Measurements from ENCODE around the gene CHRDL2. TPM values are rescaled to one million over a fixed set of nuclear protein-coding genes. Genes with fewer than 3 reads are reported as not detected.

The CHRDL2 gene
- total and polyA plus RNA-seq, 2 of the 13 experiments (the other 11 are each of a cell fraction or from before 2014, with no cell fraction given): 0.04 TPM; not detected in 1

DNA sequence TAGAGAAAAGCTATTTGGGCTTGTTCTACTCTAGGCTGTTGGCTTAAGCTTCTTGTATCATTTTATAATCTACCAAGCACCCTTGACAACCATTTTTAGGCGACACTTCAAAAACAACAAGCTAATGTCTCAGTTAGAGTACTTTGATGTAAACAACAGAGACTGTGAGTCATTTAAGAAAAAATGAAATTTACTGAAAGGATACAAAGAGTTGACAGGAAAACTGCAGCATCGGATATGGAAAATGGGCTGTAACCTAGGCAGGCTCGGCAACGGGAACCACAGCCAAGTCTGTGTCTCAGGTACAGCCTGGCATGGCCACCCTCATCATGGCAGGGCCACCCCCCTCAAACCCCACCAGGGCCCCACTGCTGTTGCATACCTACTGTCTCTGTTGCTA is 13.1 kb upstream of the CHRDL2 start:
- intact Hi-C loops (cut with micrococcal nuclease; ENCODE audit: unreplicated experiment): loop anchor here (10.0 kb wide), 2 partner anchors 129 to 131 kb away; no protein-coding TSS in a partner anchor
- CTCF ChIA-PET (ENCODE audit: low intra/inter-chr PET ratio, low total read pairs): no interaction called here

More for the DNA sequence above, 13.1 kb upstream of the CHRDL2 start:
- Histone ChIP-seq H3K9me3 (ENCODE audit: low read length) (no peaks in the 10 kb centered on the region), H3K27ac (ENCODE audit: extremely low read length, insufficient read depth, low read length) (no peak overlapping the region), H3K27me3 (ENCODE audit: control insufficient read depth in 1 of 2, insufficient read depth in 2 of 2, low read length in 2 of 2) (no peaks in the 10 kb centered on the region), H3K9ac (ENCODE audit: insufficient read depth, low read depth, low read length) (no peak overlapping the region), H2AFZ (ENCODE audit: low read length) (no peak overlapping the region), H3K4me2 (ENCODE audit: low read depth, low read length) (no peak overlapping the region), H3K4me3 (replicated peaks in 1 of 3; ENCODE audit: insufficient read depth in 1 of 3, low read depth in 2 of 3, low read length in 3 of 3) (no peak overlapping the region), H4K20me1 (ENCODE audit: insufficient read depth, low read length) (no peaks in the 10 kb centered on the region), H3K4me1 (ENCODE audit: insufficient read depth, low read length) (peaks cover 34% of the 10 kb centered on the region), H3K36me3 (replicated peaks in 1 of 2; ENCODE audit: control insufficient read depth in 1 of 2, insufficient read depth in 2 of 2, low read length in 2 of 2) (no peaks in the 10 kb centered on the region), H3K79me2 (ENCODE audit: insufficient read depth, low read length) (peaks cover 2% of the 10 kb centered on the region)
- ATAC-seq (no peak), DNase-seq (ENCODE audit: low spot score) (no peak), FAIRE-seq (no peak)
- 25% methylated on average over 4 of the region's 4 CpGs for WGBS (ENCODE audit: low lambda C conversion rate)
- in situ Hi-C loops (cut with HindIII; ENCODE audit: extremely low pct_ligation_motif_present, low pct_unique_long_range_greater_than_20kb): no loop called here
- BruUV-seq (replicated peaks): no TSS peak
- POLR2A ChIA-PET: no interaction called here
- TF ChIP-seq DR1 (CRISPR knock-in tag; IDR thresholded peaks at IDR 0.05) (no peak), ZFP62 (CRISPR knock-in tag; IDR thresholded peaks at IDR 0.05) (no peak), SRY (CRISPR knock-in tag; IDR thresholded peaks at IDR 0.05) (no peak), LCORL (IDR thresholded peaks at IDR 0.05) (no peak), LCORL (CRISPR knock-in tag; IDR thresholded peaks at IDR 0.05) (no peak), SNRNP70 (IDR thresholded peaks at IDR 0.05; ENCODE audit: low read depth, low read length) (no peak), XBP1 (CRISPR knock-in tag; IDR thresholded peaks at IDR 0.05) (no peak), ZFY (CRISPR knock-in tag; IDR thresholded peaks at IDR 0.05) (no peak), BCL6 (CRISPR knock-in tag; IDR thresholded peaks at IDR 0.05) (no peak), MLLT10 (CRISPR knock-in tag; IDR thresholded peaks at IDR 0.05) (no peak), FOXO1 (CRISPR knock-in tag; IDR thresholded peaks at IDR 0.05) (no peak), ZNF430 (CRISPR knock-in tag; IDR thresholded peaks at IDR 0.05) (no peak), ZSCAN12 (CRISPR knock-in tag; IDR thresholded peaks at IDR 0.05) (no peak)
- TF ChIP-seq, protein P1, sequence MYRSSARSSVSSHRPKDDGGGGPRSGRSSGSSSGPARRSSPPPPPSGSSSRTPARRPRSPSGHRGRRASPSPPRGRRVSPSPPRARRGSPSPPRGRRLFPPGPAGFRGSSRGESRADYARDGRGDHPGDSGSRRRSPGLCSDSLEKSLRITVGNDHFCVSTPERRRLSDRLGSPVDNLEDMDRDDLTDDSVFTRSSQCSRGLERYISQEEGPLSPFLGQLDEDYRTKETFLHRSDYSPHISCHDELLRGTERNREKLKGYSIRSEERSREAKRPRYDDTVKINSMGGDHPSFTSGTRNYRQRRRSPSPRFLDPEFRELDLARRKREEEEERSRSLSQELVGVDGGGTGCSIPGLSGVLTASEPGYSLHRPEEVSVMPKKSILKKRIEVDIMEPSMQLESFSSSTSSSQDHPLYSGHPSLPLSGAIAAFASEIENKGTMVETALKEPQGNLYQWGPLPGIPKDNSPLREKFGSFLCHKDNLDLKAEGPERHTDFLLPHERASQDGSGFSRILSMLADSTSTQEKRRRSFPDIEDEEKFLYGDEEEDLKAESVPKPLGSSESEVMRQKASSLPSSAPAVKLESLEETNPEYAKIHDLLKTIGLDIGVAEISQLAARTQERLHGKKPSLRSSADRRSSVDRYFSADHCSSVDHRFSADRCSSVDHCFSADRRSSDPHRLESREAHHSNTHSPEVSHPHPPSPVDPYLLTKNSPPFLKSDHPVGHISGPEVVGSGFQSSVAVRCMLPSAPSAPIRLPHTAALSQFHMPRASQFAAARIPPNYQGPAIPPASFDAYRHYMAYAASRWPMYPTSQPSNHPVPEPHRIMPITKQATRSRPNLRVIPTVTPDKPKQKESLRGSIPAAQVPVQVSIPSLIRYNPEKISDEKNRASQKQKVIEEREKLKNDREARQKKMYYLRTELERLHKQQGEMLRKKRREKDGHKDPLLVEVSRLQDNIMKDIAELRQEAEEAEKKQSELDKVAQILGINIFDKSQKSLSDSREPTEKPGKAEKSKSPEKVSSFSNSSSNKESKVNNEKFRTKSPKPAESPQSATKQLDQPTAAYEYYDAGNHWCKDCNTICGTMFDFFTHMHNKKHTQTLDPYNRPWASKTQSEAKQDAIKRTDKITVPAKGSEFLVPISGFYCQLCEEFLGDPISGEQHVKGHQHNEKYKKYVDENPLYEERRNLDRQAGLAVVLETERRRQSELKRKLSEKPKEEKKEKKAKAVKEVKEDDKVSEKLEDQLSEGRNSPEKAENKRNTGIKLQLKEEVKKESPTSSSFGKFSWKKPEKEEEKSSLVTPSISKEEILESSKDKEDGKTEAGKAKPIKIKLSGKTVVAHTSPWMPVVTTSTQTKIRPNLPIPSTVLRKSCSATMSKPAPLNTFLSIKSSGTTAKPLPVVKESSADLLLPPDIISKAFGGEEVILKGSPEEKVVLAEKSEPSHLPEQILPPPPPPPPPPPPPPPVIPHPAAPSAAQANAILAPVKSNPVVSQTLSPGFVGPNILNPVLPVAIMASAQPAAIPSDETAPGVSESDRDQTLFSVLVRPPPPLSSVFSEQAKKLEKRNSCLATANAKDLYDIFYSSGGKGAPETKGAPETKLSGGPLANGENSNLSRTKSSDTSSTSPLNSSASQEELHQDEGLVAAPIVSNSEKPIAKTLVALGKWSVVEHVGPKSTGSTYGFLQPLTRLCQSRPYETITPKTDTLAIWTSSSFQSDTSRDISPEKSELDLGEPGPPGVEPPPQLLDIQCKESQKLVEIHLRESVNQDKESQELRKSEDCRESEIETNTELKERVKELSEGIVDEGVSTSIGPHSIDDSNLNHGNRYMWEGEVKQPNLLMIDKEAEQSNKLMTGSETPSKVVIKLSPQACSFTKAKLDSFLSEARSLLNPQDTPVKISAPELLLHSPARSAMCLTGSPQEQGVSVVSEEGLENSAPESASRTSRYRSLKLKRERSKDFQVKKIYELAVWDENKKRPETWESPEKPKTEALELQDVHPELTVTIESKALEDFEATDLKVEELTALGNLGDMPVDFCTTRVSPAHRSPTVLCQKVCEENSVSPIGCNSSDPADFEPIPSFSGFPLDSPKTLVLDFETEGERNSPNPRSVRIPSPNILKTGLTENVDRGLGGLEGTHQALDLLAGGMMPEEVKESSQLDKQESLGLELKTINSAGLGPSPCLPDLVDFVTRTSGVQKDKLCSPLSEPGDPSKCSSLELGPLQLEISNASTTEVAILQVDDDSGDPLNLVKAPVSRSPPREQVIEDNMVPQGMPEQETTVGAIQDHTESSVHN (CRISPR knock-in tag; IDR thresholded peaks at IDR 0.05): no peak
